H1 (cell line): Measurements from ENCODE around the gene INPP4A. TPM values are rescaled to one million over a fixed set of nuclear protein-coding genes. Genes with fewer than 3 reads are reported as not detected.

ENCODE experiments used
- BCL11A ChIP-seq, 2 experiments: IDR thresholded peaks; one replicate each; pipeline ENCODE4 v1.6.1; 2011; ENCODE audit warnings: low read depth in 2 of 2, low read length in 2 of 2, mild to moderate bottlenecking in 2 of 2
- CEBPB ChIP-seq: IDR thresholded peaks from 2 replicates; pipeline ENCODE4 v1.6.1; 2012; ENCODE audit warnings: low read depth, low read length
- CHD1 ChIP-seq: IDR thresholded peaks from 2 replicates; pipeline ENCODE4 v1.6.1; 2012; ENCODE audit warnings: low read depth, low read length, improper control_type of control experiment
- KDM4A ChIP-seq: IDR thresholded peaks from one replicate; pipeline ENCODE4 v1.7.1; 2012; ENCODE audit warnings: low read depth, mild to moderate bottlenecking, moderate library complexity, low read length, inconsistent platforms; ENCODE audit not compliant: severe bottlenecking
- NRF1 ChIP-seq: IDR thresholded peaks from 2 replicates; pipeline ENCODE4 v1.6.1; 2011; ENCODE audit warnings: mild to moderate bottlenecking, low read depth, low read length, improper control_type of control experiment
- SIN3A ChIP-seq, 2 experiments: IDR thresholded peaks in 1 of 2; conservative IDR thresholded peaks in 1 of 2; 2 replicates each; pipeline ENCODE4 v1.6.1; 2011 to 2012; ENCODE audit warnings: low read length in 2 of 2, improper control_type of control experiment in 1 of 2, low read depth in 1 of 2, mild to moderate bottlenecking in 1 of 2
- polyA plus RNA-seq, 7 experiments: library from polyadenylated mRNA; depleted of rRNA in 3 of 7; stranded (reverse) in 5 of 7; unstranded in 2 of 7; fragments of >200 nt in 5 of 7; fragments of 200-250 nt in 2 of 7; gene quantifications; 1 replicate in 5 of 7; 2 replicates in 1 of 7; 4 replicates in 1 of 7; pipeline versions ENCODE4 v1.2.1 to v1.2.3, GENCODE V29; 2011 to 2013; ENCODE audit warnings: missing spikeins in 2 of 7, mixed read lengths in 2 of 7
- total RNA-seq: library from RNA; stranded (reverse); fragmentation: NEBNext Ultra II Directional; extraction: Animal tissue kit (Norgen Biotek cat#: 25700); gene quantifications from 2 replicates; pipeline ENCODE4 v1.2.1, GENCODE V29; 2021
- TF ChIP-seq, protein P1 (sequence below): IDR thresholded peaks from 2 replicates; pipeline ENCODE4 v1.6.1; 2012; ENCODE audit warnings: inconsistent platforms

The INPP4A gene
- total and polyA plus RNA-seq, 2 of the 8 experiments (the other 6 are each of a cell fraction or from before 2014, with no cell fraction given): 25.6 to 34.3 TPM

DNA sequence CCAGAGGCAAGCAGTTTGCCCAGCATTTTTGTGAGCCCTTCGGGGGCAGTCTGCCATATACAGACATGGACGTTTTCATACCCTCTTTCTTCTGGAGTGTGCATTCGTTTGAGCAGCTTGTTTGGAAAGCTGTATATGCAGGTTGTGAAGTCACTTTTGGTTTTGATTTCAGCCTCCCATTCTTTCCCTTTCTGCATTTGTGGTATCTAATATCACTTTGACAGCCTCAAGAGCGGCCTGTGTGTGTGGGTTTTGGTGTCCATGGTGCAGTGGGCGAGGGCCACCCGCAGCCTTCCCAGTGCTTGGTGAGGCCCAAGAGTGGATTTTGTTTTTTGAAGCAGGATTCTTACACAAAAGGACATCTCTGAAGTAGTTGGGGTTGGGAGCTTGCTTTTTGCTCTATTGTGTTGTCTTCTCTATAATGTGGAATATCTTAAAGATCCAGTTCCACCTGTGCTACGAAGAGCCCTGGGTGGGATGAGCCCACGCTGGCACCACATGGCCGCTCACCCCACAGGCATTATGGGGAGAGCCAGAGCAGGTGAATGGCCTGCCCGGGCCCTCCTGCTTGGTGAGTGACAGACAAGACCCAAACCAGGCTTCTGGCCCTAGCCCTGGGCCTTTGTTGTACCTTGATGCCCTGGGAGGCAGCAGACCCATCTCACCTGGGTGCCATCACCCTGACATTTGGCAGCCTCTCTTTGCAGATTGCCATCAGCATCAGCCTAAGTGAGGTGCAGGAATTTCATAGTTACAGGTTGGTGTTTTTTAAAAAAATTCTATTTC, 29.5 kb downstream of the INPP4A start (continued):
- TF ChIP-seq KDM4A: no peak
- no peak for TF ChIP-seq CEBPB
- no peak for TF ChIP-seq NRF1
- no peak for TF ChIP-seq BCL11A (IDR thresholded peaks at IDR 0.05; ENCODE audit: low read depth in 2 of 2, low read length in 2 of 2)
- TF ChIP-seq, protein P1, sequence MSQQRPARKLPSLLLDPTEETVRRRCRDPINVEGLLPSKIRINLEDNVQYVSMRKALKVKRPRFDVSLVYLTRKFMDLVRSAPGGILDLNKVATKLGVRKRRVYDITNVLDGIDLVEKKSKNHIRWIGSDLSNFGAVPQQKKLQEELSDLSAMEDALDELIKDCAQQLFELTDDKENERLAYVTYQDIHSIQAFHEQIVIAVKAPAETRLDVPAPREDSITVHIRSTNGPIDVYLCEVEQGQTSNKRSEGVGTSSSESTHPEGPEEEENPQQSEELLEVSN: no peak
- no peak for TF ChIP-seq CHD1
- TF ChIP-seq SIN3A (conservative IDR thresholded peaks at IDR 0.05 in 1 of 2, IDR thresholded peaks at IDR 0.05 in 1 of 2; ENCODE audit: low read depth in 1 of 2, low read length in 2 of 2): no peak
